ENCODE data around the gene DOCK2.
"Not testable (repeated sequence)": the region's sequence is repeated elsewhere in the genome, so short reads cannot be mapped to it uniquely, and the experiment has no call there.

DOCK2 gene

GRCh38 chr5:169943026-169943425 lies 306.0 kb downstream of the DOCK2 start:
- DNase-seq (ENCODE audit: low spot score): no peak

DNA sequence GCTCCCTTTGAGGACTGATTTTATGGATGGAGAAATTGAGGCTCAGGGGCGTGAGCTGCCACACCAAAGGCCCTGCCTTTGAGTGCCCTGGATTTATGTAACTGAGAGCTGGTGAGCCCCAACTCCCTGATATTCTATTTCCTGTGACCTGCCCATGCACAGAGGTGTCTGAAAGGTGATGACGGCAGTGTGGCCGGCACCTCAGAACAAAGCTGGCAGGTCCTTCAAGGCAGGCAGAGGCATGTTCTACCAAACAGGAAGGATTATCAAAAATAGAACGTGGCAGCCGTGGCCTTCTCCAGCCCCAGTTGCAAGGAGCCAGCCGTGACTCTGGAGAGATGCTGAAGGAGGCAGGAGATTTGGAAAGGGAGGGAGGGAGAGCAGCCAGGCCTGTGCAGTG lies 307.0 kb downstream of the DOCK2 start:
- DNase-seq (ENCODE audit: low spot score): no peak

DNA sequence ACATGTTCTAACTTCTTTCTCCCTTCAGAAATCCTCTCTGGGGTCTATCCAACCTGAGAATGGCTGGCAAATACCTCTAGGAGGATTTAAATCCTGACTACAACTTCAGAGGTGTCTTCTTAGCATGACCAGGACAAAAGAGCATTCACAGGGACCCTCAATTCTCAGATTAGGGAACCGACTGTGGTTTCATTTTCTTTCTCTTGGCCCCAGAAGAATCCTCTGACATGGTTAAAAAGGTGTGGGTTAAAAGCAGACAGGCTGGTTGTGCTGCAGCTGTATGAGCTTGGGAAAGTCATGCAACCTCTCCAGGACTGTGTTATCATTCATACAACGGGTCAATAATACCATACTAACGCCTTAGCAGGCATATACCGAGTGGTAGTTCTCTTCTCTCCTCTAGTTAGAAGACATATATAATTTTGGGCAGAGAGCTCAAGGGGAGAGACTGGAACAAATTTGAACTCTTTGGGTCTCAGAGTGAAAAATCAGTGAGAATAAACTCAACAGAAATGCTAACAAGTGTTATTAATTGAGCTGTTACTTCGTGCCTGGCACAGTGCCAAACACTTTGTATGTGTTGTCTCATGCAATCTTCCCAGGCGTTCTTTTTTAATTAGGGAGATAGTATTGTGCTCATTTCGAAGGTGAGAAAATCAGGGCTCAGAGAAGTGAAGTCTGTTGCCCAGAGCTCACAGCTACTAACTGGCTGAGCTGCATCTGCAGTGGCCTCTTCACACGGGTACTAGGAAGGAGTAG lies 308.0 kb downstream of the DOCK2 start:
- DNase-seq (ENCODE audit: low spot score): no peak

- DNase-seq (ENCODE audit: low spot score): peak; percentile 36
Measured at GRCh38 chr5:169945831-169946261, 308.8 kb downstream of the DOCK2 start.

DNA sequence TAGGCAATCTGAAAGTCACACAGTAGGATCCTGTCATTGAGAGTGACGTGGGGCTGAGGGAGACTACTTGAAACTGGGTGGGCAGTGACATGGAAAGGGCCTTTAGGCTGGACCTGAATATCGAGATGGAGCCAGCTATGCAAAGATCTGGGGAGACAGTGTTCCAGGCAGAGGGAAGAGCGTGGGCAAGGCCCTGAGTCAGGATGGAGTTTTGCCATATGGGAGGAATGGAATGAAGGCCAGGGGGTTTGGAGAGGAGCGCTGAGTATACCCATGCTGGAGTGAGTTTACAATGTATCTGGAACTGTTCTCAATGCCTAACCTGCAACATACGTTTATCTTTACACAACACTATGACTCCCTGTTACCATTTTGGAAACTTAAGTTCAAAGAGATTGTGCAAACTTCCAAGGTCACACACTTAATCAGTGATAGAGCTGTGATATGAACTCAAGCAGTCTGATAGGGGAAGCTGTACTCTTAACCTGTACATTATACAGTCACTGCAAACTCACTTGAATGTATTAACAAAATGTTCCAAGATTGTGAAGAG lies 309.7 kb downstream of the DOCK2 start:
- DNase-seq (ENCODE audit: low spot score): no peak

DNA sequence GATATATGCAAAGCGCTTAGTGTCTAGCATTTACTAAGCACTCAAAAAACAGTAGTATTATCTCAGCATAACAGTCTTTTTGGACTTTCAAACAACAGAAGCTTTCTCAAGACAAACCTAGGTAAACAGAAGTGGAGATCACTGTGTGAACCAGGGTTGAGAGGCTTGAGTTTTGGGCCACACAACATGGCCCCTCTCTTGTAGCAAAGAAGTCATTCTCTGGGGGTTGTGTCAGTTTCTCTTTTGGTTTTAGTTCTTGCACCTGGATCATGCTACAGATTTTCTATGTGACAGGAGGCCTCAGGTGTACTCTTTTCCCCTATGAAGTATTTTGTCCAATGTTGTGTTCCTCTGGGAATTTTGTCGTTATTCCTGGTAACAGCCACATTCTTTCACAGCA lies 313.3 kb downstream of the DOCK2 start:
- no peak for DNase-seq (ENCODE audit: low spot score)

GRCh38 chr5:169953196-169953595 lies 316.1 kb downstream of the DOCK2 start:
- DNase-seq (ENCODE audit: low spot score): not testable (repeated sequence)

DNA sequence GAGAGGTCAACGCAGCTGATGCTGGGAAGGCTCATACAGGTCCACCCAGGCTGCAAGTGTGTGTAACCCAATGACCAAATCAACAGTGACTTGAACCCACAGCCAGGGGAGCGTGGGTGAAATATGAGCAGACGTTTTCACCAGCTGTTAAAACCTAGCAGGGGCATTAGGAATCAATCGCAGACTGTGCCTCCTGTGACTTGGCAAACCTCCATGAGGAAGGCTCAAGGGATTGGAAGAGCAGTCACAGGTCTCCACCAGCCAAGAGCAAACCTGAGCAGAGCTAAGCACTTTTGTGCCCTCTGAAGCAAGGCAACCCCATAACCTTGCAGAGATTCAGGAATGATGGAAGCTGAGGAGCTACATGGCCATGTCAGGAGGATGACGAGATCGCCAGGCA lies 317.7 kb downstream of the DOCK2 start:
- DNase-seq (ENCODE audit: low spot score): no peak

GRCh38 chr5:169956126-169956525 lies 319.1 kb downstream of the DOCK2 start:
- DNase-seq (ENCODE audit: low spot score): no peak

GRCh38 chr5:169956756-169957155 lies 319.7 kb downstream of the DOCK2 start:
- no peak for DNase-seq (ENCODE audit: low spot score)

DNA sequence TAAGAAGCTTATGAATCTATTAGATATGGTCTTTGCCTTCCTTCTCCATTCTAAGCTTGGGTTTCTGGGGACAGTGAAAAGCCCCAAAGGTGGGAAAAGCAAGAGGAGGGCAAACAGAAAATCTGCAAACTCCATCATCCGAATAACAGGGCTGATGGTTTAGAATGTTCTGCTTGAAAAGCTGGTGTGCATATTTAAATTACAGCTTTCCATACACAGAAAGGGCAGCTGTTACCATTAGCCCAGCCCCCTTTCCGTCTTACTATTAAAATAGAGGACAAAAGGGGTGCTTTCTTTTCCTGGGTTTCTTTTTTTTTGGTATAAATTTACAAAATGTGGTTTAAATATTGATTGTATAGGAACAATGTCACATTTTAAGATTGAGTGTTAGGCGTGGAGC lies 321.2 kb downstream of the DOCK2 start:
- DNase-seq (ENCODE audit: low spot score): no peak

DNA sequence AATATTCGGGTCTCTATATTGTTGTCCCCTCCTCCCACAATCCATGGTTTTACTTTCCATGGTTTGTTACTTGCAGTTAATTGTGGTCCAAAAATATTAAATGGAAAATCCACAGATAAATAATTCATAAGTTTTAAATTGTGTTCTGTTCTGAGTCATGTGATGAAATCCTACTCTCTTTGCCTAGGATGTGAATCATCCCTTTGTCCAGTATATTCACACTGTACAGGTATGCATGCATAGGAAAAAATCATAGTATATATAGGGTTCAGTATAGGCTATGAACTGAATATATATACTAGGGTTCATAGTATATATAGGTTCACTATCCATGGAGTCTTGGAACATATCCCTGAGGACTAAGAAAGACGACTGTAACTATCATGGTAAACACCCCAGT lies 323.6 kb downstream of the DOCK2 start:
- no peak for DNase-seq (ENCODE audit: low spot score)

DNA sequence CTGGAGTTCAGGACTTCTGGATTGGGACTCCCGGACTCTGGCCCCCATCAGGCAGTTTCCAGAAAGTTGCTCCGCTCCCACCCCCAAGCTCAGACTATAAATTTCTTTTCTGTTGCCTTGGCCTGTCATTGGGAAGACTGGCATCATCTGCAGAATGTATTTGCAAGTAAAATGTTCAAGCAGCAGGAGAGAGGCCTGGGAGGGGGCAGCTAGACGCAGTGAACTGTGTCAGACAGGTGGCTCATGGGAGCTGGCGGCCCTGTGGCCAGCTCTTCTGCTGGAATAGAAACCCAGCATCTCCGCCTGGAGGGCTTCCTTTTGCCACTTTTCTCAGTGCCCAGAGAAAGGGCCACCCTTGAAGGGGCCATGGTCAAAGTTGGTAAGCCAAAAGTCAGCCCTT lies 327.2 kb downstream of the DOCK2 start:
- no peak for DNase-seq (ENCODE audit: low spot score)

DNA sequence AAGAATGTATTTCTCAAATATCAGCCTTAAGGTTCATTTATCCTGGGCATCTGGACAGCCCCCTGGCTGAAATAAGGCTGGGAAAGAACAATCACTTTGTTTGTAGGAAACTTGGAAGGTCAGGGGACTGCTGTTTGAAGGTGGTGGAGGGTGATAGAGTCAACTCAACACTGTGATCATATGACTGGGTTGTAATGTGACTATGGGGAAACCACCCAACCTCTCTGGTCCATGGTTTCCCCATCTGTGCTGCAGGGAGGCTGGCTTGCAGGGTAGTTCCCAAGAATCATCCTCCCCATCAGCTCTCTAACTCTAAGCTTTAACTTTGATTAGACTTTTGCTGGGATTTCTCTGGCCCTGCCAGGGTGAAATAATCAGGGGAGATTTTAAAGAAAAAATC lies 333.3 kb downstream of the DOCK2 start:
- DNase-seq (ENCODE audit: low spot score): no peak

- no peak for DNase-seq (ENCODE audit: low spot score)
Measured at GRCh38 chr5:169970911-169971765, 334.1 kb downstream of the DOCK2 start.

DNA sequence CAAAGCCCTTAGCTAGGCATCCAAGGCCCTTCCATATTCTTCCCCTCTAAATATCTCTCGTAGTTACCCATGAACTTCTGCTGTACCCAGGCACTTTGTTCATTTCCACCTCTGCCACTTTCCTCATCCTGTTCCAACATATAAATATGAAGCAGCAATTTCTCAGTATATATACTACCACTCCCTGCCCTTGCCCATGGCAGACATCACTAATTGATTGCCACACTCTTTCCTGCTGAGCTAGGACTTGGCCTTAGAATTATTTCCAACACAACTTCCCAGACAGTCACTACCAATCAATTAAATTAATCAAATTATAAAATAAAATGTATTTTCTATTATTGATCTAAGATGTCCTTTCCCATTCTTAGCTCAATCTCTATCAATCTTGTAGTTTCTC lies 334.7 kb downstream of the DOCK2 start:
- DNase-seq (ENCODE audit: low spot score): no peak

GRCh38 chr5:169973056-169973455 lies 336.0 kb downstream of the DOCK2 start:
- DNase-seq (ENCODE audit: low spot score): no peak

DNA sequence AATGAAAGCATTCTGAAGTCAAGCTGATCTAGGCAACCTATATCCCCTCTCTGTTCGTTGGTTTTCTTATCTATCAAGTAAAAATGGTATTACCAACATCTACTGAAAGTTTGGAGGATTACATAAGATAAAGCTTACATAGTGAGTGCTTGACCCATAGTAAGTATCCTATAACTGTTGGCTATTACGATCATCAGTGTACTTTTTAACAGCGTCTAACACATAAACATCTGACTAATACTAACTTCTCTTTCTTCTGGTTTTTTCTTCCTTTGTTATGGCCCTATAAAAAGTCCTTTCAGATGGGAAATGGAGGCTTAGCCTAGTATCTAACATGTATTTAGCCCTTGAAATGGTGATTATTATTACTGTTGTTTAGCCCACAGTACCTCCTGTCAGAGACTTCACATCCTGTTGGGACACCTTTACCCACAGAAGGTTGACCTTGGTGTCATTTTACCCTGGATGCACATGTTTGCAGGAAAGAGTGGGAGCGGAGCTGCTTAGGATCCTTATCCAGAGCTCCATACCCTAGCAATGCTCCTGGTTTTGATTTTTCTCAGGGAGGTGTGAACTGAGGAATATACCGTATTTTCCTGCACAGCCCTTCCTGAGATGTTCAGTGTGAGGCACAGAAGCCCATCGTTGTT lies 337.2 kb downstream of the DOCK2 start:
- DNase-seq (ENCODE audit: low spot score): no peak

DNA sequence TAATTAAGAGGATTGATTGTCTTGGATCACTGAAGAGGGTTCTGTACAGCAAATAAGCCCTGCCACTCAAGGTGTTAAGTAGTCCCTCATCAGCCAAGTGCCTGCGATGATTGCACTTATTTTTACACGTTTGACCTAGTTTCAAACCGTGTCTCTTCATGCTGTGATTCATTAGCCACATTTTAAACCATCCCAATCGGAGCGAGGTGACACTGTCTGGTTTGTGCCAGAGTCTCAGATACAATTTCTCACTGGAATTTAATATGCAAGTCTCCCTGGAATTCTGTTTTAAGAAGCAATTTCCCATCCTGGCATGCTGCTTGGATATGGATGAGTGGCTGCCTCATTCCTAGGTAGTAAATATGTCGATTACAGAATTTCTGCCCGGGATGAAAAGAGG lies 341.6 kb downstream of the DOCK2 start:
- no peak for DNase-seq (ENCODE audit: low spot score)

GRCh38 chr5:169979871-169980270 lies 342.8 kb downstream of the DOCK2 start:
- no peak for DNase-seq (ENCODE audit: low spot score)

- peak; percentile 85 for DNase-seq (ENCODE audit: low spot score)
Measured at GRCh38 chr5:169980418-169981053, 343.5 kb downstream of the DOCK2 start, which contains the start of gene INSYN2B. Gene INSYN2B (minus strand): TSS chr5:169980495. CDS start chr5:169883898, 96,597 bp downstream.

DNA sequence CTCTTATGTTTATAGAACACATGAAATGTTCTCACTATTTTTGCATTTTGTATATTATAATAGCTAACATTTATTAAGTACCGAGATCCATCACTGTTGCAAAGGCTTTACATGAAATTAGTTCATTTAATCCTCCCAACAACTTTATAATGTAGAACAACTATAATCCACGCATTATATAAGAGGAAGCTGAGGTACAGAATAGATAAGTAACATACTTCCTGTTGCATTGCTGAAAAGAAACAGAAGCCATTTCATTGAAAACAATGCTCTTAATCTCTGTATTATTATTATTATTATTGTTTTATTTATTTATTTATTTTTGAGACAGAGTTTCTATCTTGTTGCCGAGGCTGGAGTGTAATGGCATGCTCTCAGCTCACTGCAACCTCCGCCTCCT lies 351.1 kb downstream of the DOCK2 start:
- DNase-seq (ENCODE audit: low spot score): no peak
